GM18907 (cell line): Measurements from ENCODE around the gene SERTM2.
"Not testable (repeated sequence)": the region's sequence is repeated elsewhere in the genome, so short reads cannot be mapped to it uniquely, and the experiment has no call there.

Experiments
- ATAC-seq: cut with Tn5 transposase; IDR thresholded peaks from one replicate; pipeline ENCODE4 v1.9.1; 2021; ENCODE audit warnings: mild to moderate bottlenecking, moderate library complexity; ENCODE audit not compliant: unreplicated experiment

The SERTM2 gene

DNA sequence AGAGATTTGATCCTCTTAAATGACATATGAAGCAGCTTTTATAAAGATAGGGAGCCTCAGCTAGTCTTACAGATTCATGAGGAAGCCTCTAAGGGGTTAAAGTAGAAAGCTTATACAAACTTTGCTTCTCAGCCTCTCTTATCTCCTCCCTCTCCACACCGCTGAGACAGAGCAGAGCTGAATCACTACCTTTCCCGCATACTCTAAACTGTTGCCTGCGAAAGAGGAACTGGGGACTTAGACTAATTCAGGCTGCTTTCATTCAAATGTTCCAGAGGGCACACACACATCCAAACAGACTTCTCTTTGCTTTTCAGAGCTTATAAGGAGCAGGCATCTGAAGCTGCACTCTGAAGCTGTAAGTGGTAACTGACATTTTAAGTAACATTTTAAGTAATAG, at the start of gene SERTM2:
SERTM2 (plus strand) TSS at position 169 of the 400 bp plus-strand sequence. CDS start 7,213 bp downstream, outside the sequence.
- peak; percentile 84 for ATAC-seq

- ATAC-seq, result no peak
Measured at GRCh38 chrX:111465669-111466068, 45.8 kb upstream of the SERTM2 start.

DNA sequence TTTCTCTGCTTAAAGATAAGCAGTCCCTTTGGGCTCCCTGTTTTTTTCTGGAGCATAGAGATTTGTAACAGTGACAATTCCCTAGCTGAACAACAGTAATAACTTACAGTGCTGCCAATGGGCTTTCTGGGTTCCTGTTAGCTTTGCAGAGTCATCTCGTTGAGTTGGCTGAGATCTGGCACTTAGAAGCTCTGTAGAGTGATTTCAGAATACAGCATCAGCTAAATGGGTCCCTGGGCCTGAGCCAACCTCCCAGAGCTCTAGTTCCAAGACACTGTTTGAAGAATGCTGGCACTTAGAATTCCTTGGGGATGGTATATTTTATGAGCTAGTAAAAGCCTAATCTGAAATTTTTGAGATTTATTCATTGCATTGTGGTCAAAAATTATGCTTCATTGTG, 43.5 kb upstream of the SERTM2 start:
- no peak for ATAC-seq

DNA sequence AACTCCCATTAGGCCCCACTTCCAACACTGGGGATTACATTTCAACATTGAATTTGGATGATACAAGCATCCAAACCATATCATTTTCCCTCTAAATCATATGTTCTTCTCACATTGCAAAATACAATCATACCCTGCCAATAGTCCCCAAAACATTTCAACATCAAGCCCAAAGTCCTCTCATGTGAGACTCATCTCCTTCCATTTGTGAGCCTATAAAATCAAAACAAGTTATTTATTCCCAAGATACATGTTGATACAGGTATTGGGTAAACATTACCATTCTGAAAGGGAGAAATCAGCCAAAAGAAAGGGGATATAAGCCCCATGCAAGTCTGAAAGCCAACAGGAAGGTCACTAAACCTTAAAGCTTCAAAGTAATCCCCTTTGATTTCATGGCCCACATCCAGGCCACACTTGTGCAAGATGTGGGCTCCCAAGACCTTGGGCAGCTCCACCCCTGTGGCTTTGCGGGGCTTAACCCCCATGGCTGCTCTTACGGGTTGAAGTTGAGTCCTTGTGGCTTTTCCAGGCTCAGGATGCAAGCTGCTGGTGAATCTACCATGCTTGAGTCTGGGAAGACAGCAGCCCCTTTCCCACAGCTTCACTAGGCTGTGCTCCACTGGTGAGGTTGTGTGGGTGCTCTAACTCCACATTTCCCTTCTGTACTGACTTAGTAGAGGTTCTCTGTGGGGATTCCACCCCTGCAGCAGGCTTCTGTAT, 40.6 kb upstream of the SERTM2 start:
- no peak for ATAC-seq

GRCh38 chrX:111481896-111482295, 29.5 kb upstream of the SERTM2 start:
- ATAC-seq, result no peak

GRCh38 chrX:111483135-111483534, 28.3 kb upstream of the SERTM2 start:
- no peak for ATAC-seq

DNA sequence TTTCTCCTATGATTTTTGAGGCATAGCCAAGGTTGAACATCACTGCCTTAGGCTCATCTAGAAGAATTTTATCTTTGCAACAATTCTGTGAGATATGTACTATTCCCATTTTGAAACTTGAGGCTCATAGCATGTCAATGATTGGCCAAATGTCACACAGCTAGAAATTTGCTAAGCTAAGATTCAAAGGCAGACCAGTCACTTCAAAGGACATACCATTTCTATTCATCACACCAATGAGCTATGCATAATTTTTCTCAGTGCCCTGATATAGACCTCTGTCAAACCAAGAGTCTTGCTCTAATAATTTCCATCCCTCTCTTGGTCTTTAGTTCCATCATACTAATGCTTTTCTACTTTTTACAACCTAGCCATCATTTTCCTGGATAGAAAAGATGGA, 27.6 kb upstream of the SERTM2 start:
- ATAC-seq, result no peak

DNA sequence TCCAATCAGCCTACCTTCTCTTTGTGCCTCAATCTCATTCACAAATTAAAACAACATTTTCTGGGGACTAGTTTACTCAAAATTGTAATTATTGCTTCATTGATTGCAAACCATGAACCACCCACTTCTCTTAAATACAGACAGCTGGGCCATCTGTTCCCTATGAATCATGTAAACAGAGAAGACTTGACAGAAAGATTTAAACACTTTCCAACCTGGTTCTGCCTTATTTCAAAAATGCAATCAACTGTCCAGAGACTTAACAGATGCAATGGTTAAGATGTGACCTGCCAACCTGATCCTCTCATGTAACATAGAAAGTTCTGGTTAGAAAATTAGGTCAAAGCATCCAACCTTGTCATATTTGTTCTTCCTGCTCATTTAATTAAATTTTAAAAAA, 20.8 kb upstream of the SERTM2 start:
- ATAC-seq, result no peak

DNA sequence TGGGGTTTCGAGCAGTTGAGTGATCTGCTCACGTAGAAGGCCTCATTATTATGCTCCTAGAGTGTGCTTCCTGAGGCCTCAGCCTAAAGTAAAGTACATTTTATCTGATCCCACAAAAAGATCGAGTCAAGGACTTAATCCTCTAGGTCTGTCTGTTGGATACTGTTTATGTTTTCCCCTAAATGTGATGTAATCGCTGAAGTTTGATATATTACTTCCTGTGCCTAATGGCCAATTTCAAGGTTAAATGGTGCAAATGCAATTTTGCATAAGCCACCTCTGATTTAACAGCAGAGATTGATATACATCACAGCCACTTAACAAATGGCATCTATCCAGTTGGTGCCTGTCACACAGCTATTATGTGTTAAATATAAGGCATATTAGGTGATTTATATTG, 19.4 kb upstream of the SERTM2 start:
- no peak for ATAC-seq

GRCh38 chrX:111498538-111499103, 12.8 kb upstream of the SERTM2 start:
- ATAC-seq, result no peak

- ATAC-seq, result no peak
Measured at GRCh38 chrX:111503485-111503993, 7.9 kb upstream of the SERTM2 start.

GRCh38 chrX:111504941-111505340, 6.5 kb upstream of the SERTM2 start:
- ATAC-seq, result no peak

GRCh38 chrX:111505783-111506182, 5.7 kb upstream of the SERTM2 start:
- no peak for ATAC-seq

- no peak for ATAC-seq
Measured at GRCh38 chrX:111506826-111507225, 4.6 kb upstream of the SERTM2 start.

DNA sequence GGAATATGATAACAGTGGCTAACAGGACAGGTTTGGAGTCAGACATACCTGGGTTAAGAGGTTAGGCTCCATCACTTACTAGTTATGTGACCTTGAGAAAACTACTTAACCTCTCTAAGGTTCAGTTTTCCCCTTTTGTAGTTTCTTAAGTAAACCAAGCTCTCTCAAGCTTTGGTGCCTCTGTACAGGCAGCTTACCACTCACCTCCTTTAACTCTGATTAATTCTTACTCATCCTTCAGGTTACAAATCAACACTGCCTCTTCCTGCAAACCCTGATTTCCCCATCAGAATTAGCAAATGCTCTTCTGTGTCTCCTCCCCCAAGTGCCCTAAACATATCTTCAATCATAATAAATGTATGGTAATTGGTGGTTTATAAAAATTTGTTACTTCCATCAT, 3.5 kb upstream of the SERTM2 start:
- ATAC-seq, result no peak

GRCh38 chrX:111515298-111515697, 3.9 kb downstream of the SERTM2 start:
- no peak for ATAC-seq

DNA sequence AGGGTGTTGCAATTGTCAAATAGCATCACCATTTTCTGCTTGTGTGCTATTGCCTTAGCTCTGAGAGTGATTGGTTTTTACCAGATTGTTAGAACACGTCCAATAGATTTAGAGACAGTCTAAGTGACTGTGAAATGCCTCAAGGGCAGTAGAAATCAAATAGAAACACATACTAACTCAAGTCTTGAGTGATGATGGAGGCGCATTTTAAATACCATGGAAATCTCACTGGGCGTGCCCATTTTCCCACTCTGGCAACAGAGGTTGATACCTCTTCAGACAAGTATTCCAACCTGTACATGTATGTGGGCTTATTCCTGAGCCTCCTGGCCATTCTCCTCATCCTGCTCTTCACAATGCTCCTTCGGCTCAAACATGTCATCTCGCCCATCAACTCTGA, 7.2 kb downstream of the SERTM2 start:
- ATAC-seq, result no peak

DNA sequence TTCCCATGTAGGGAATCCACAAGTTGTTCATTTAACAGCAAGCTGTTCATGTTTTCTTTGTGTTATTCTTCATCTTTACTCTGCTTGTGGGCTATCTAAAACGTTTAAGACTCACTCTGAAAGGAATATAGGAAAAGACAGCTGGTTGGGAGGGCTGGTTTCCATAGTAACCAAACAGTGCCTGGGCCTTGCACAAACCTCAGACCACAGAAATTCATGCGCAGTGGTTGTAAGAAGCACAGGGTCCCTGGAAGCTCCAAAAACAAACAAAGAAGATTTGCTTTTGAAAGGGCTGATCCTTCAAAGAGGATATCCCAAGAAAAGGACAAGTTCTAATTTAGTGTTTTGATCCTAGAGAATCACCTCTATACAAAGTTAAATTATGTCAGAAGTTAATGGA, 7.8 kb downstream of the SERTM2 start:
- no peak for ATAC-seq

- ATAC-seq, result no peak
Measured at GRCh38 chrX:111520506-111520905, 9.1 kb downstream of the SERTM2 start.

GRCh38 chrX:111521169-111521568, 9.7 kb downstream of the SERTM2 start:
- ATAC-seq, result no peak

DNA sequence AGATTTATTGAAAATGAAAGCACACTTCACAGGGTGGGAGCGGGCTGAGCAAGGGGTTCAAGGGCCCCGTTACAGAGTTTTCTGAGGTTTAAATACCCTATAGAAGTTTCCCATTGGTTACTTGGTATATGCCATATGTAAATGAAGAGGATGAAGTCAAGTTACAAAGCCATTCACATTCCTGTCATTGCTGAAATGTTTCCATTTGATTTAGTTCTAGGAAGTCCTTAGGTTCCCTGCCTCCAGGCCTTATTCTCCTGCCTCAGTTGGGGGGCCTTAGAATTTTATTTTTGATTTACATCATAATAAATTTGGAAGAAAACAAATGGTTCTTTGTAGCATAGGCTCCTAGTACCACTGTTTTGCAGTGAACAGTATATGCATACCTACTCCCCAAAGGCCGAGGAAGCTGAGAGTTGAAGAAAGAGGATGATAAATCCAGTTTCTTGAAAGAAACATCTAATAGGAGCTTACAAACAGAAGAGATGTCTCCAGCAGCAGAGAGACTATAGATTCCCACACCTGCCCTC, 31.8 kb downstream of the SERTM2 start:
- ATAC-seq, result no peak

DNA sequence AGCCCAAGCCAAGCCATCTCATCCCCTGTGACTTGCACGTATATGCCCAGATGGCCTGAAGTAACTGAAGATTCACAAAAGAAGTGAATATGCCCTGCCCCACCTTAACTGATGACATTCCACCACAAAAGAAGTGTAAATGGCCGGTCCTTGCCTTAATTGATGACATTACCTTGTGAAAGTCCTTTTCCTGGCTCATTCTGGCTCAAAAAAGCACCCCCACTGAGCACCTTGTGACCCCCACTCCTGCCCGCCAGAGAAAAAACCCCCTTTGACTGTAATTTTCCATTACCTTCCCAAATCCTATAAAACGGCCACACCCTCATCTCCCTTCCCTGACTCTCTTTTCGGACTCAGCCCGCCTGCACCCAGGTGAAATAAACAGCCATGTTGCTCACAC, 37.8 kb downstream of the SERTM2 start:
- not testable (repeated sequence) for ATAC-seq
